GM10266 (cell line): Measurements from ENCODE around the gene DNAJC12.
"Not testable (repeated sequence)": the region's sequence is repeated elsewhere in the genome, so short reads cannot be mapped to it uniquely, and the experiment has no call there.

Experiments
- DNase-seq: peaks from one replicate; pipeline ENCODE4 v3.0.0; 2012; ENCODE audit errors: extremely low spot score
- CTCF ChIP-seq: IDR thresholded peaks from 2 replicates; pipeline ENCODE4 v1.5.1; 2012; ENCODE audit warnings: mild to moderate bottlenecking, low read depth; ENCODE audit not compliant: control insufficient read depth, insufficient read depth; ENCODE audit errors: missing control alignments

The DNAJC12 gene

DNA sequence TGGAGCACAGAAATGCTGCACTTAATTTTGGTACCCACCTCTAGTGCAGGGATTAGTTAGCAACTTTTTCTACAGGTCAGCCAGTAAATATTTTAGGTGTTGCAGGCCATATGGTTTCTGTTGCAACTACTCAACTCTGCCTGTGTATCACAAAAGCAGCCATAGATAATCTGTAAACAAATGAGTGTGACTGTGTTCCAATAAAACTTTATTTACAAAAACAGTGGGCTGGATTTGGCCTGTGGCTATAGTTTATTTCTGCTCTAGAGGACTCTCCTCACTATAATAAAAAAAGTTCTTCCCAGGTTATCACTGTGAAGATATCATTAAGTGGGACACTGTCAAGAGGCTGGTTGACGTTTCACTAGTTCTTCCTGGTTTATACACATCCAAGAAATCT, 65.8 kb downstream of the DNAJC12 start:
- no peak for DNase-seq
- TF ChIP-seq CTCF = no peak

DNA sequence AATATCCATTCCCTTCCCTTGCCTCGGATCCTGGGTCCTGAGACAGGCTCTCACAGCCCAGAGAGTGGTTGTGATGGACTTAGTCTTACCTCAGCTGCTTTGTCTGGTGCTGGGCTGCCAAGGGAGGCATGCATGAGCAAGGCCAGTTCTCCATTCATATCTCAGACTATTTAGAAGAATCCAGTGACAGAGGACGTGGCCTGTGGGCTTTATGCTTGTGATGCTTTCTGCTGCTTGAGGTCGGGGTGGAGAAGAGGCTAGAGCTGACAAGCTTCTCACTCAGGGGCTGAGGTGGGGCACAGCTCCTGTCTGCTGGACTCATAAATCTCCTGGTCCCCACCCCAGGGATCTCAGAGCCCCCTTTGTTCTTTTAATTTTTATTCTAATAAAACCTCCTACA, 66.8 kb downstream of the DNAJC12 start:
- no peak for DNase-seq
- TF ChIP-seq CTCF = no peak

DNA sequence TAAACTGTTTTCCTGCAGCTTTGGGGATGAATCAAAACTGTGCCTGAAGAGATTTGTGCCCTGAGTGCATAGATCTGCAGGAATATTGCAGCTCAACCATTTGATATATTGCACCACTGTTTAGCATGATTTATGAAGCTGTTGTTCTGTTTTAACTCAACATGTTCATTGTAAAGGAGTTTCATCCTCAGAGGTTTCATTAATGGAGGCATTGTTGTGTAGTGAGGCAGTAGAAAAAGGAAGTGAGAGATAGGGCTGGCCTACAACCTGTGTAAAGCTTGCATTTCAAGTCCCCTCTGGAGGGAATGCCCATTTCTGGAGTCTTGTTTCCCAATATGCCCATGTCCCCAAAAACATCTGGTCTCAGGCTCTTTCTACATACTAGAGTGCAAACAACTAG, 67.5 kb downstream of the DNAJC12 start:
- DNase-seq = peak; percentile 23
- TF ChIP-seq CTCF = no peak

- DNase-seq = no peak
- no peak for TF ChIP-seq CTCF
These were observed 70.7 kb downstream of the DNAJC12 start for GRCh38 chr10:67767244-67767643.

DNA sequence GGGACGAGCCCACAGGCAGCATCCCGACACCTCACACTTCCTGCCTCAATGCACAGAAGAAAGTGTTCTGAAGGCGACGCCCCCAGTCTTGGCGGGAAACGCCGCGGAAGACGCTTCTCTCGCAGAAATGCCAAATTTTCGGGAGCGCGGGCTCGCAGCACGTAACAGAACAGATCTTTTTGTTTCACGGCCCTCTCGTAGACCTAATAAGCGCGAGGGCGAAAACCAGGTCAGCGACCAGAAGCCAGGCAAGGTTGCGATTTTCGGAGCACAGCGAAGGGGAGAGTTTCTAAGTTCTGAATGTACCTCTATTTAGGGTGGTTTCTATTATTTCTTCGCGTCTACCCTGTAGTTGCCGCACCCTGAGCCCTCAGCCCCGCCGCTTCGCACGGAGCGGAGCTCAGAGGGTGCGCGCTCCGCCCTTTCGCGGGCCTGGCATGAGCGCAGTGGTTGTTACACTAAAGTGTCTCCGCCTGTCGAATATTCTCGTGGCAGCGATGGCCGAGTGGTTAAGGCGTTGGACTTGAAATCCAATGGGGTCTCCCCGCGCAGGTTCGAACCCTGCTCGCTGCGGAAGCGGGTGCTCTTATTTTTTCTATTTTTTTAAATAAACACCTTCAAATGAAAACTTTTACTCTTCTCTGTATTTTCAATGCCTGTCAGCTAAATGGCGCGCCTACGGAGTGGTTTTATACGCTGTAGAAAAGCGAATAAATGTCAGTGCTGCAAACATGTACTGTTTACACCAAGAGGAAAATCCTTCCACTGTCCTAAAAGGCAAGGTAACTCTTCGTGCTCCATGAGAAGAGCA, 73.8 kb downstream of the DNAJC12 start:
- TF ChIP-seq CTCF = no peak
- DNase-seq = peak; percentile 68

DNA sequence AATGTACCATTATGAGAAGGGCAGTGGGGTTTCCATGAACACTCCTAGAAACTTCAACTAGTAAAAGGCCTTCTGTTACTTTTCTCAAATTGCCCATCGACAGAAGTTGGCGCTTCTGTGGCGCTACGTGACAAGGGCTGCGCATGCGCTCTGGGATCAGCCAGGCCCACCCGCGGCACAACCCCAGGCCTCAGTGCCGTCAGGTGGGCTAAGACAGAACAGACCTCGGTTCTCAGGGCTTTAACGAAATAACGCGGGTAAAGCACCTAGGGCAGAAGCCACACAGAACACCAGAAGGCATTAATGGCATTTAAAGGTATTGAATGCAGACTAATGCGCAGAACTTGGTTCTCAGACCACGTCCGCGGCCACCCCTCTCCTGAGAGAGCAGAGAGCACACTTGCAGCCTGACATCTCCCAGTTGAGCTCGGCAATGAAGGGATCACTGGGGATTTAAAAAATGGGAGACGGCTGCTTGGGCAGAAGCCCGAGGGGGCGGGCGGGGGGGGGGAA, 74.4 kb downstream of the DNAJC12 start:
- peak; percentile 47 for DNase-seq

GRCh38 chr10:67762567-67762966, 75.4 kb downstream of the DNAJC12 start:
- not testable (repeated sequence) for DNase-seq

More for the DNA sequence above, 74.4 kb downstream of the DNAJC12 start:
- no peak for TF ChIP-seq CTCF
